Endometrial microvascular endothelial cells (primary cell): Measurements from ENCODE around the gene MXRA8. TPM values are rescaled to one million over a fixed set of nuclear protein-coding genes. Genes with fewer than 3 reads are reported as not detected.

Experiments used
- in situ Hi-C: cut with HindIII; loops from 2 replicates; pipeline ENCODE4 v1.10.0; 2017; ENCODE audit warnings: low sequenced_read_pairs, low pct_unique_long_range_greater_than_20kb; ENCODE audit errors: inconsistent ontology term
- total RNA-seq: library from RNA; depleted of rRNA; stranded (reverse); fragments of >200 nt; gene quantifications from one replicate; pipeline ENCODE4 v1.2.3, GENCODE V29; 2015; ENCODE audit errors: inconsistent ontology term

The MXRA8 gene
- total RNA-seq, 1 donor from 2014 or later, result 4.0 TPM

DNA sequence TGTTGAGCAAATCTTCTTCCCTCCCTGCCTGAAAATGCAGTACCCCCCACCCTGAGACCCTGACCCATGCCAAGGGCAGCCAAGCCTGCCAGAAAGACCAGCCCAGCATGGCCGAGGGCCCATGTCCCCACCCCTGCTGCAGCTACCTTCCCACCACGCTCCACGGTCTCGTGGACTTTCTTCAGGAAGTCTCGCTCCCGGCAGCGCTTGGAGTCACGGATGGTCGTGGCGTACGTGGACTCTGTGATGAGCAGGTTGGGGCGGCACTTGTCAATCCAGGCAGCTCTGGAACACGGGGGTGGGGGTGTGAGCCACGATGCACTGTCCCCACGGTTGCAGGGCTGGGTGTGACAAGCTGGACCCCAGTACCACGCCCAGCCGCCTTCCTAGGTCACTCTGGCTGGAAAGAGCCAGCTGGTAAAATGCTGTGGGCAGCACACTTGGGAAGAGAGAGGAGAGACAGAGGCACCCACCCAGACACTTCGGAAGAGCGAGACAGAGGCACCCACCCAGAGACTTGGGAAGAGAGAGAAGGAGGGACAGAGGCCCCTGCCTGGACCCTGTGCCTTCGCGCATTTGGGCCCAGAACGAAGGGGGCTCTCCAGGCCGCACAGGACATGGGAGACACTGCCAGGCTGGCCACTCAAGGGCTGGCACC lies 43.5 kb downstream of the MXRA8 start:
- in situ Hi-C loops, result no loop called here

GRCh38 chr1:1314237-1314586 lies 44.1 kb downstream of the MXRA8 start:
- in situ Hi-C loops, result no loop called here

DNA sequence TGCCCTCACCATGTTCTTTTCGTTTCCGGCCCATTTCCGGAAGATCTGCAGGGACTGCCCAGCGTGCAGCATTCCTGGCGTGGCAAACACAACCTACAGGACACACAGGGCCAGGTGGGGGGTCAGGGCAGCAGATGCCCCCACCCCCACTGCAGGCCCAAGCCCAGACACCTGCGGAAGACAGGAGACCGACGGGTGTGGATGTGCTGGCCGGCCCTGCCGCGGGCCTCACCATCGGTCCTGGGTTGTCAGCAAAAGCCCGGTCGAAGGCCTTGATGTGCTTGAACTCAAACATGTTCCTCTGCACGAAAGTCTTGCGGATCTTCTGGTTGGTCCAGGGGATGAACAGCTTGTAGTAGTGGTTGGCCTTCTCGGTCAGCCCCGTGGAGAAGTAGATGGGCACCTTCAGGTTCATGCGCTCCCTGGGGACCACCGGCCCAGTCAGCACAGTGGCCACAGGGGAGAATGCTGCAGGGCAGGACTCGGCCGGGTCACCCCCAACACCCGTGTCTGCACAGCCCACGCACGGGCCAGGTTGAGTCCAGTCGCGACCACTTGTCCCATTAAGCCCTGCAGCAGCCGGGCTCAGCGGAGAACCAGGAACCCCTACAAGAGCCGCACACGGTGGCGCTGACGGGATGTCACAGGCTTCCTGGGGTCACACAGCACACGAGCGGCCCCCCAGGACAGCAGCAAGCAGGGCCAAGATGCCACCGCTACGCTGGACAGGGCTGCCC lies 44.7 kb downstream of the MXRA8 start:
- in situ Hi-C loops, result no loop called here

DNA sequence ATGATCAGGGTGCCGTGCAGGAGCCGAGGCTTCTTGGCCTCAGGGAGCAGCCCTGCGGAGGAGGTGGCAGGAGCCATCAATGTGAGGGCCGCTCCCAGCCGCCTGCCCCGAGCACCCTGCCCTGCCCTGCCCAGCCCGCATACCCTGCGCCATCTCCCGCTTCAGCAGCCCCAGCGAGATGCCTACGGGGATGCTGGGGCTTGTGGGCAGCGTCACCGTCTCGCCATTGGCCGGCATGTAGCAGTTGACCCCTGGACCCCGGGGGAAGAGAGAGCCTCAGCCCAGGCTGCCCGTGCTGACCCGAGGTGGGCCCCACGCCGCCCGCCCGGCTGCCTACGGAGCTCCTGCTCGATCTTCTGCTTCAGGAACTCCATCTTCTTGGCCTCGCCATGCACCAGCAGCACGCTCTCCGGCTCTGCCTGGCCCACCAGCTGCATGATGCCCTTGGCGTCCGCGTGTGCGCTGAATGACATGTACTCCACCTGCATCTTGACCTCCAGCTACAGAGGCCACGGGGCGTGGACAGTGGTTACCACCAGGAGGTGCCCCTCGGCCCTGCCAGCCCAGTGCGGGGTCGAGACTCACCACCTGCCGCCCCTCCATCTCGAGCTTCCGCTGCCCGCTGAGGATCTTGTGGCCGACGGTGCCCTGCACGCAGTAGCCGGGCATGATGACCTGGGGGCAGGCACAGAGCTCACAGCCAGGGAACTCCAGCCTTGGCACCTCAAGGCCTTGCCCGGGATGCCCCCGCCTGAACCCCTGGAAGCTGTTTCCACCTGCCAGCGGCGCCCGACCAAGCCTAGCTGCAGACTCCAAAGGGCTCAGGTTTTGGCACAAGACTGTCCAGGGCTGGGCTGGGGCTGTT lies 45.7 kb downstream of the MXRA8 start:
- in situ Hi-C loops, result no loop called here

DNA sequence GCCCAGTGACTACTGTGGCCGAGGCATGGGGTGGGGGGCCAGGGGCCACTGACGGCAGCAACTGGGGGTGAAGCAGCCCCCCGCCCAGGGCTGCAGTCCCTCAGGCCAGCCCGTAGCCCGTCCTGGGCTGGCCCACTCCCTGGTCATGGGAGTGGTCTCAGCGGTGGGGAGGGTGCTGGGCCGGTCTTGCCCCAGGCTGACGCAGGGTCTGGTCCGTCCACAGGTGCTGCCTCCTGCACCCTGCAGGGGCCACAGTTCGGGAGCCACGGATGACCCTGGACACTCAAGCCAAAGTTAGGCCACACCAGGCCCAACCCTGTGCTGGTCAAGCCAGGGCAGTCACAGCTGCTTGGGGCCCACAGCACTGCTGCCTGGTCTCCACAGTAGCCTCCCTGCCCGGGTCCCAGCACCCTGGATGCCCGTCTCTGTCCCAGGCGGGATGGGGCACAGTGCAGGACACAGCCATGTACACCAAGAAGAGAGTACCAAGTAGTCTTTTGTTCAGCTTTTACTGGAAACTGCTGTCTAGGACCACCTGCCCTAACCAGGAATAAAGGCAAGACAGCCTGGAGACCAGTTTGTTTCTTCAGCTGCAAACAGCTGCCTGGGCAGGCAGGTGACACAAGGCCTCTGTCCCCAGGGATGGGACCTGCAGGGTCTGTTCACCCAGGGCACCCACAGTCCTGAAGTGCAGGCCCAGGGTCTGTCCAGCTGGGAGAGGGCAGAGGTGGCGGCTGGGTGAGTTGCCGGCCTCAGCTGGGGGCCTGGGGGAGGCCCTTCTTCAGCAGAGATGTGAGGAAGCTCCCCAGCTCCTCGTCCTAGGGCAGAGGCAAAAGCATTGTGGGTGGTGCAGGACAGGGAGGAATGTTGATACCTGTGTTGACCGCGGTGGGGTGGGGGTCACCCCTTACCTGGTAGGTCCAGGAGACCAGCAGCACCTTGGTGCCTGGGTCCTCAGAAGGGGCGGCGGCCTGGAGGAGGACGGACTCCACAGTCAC lies 46.9 kb downstream of the MXRA8 start:
- in situ Hi-C loops, result no loop called here

DNA sequence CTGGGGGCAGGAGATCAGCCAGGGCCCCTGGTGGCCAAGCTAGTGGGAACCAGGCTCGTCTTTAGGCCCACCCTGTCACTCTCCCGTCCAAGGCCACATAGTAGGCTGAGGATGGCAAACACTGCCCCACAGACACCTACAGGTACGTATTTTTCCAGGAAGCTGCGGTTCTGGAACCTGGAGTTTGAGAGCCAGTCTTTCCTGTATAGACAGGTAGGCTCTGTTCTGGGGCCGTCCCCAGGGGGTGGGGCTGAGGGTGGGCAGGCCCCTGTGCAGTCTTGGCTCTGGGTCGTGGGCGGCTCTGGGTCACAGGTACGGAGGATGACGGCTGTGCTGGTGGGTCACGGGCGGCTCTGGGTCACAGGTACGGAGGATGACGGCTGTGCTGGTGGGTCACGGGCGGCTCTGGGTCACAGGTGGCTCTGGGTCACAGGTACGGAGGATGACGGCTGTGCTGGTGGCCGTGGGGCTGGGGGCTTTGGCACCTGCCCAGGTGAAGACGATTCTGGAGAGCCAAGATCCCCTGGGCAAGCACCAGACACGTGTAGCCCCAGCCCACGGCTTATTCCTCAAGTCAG lies 47.8 kb downstream of the MXRA8 start:
- in situ Hi-C loops, result no loop called here

GRCh38 chr1:1310109-1310385 lies 48.3 kb downstream of the MXRA8 start:
- in situ Hi-C loops, result no loop called here

- in situ Hi-C loops, result no loop called here
Observed at GRCh38 chr1:1309251-1310108, 48.9 kb downstream of the MXRA8 start.

- in situ Hi-C loops, result no loop called here
Observed at GRCh38 chr1:1308756-1309250, 49.6 kb downstream of the MXRA8 start.

GRCh38 chr1:1307923-1308755 lies 50.2 kb downstream of the MXRA8 start, which contains the start of the genes ACAP3 and PUSL1:
Gene ACAP3 (minus strand): TSS chr1:1307930. CDS start chr1:1307815, 115 bp downstream.
Gene PUSL1 (plus strand): TSS chr1:1308597. CDS start chr1:1308644, 47 bp downstream.
- in situ Hi-C loops, result no loop called here

DNA sequence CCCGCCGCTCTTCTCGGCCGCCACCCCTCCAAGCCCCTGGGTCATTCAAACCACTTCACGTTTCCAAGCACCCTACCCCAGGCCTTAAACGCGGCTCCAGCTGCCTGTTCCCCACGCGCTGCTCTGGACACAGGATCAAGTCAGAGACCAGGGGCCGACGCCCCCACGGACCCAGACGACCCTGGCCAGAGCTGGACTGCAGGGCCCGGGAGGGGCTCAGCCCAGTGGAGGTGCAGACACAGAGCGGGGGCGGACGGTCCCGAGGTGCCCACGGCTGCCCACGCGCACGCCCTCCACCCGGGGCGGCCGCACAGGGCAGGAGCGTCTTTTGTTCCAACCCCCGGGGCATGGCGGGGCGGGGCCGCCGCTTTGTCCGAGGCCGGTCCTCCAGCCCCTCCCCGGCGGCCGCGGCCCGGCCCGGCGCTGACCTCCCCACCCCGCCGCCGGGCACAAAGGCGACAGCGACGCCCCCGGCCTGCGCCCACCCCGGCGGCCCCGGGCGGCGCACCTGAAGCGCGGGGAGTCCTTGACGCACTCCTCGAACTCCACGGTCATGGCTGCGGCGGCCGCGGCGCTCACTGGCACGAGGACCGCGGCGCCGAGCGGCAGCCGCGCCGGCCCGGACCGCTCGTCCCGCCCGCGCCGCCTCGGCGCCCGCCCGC lies 51.0 kb downstream of the MXRA8 start:
- in situ Hi-C loops, result no loop called here

- in situ Hi-C loops, result no loop called here
Observed at GRCh38 chr1:1306661-1307260, 51.6 kb downstream of the MXRA8 start.

DNA sequence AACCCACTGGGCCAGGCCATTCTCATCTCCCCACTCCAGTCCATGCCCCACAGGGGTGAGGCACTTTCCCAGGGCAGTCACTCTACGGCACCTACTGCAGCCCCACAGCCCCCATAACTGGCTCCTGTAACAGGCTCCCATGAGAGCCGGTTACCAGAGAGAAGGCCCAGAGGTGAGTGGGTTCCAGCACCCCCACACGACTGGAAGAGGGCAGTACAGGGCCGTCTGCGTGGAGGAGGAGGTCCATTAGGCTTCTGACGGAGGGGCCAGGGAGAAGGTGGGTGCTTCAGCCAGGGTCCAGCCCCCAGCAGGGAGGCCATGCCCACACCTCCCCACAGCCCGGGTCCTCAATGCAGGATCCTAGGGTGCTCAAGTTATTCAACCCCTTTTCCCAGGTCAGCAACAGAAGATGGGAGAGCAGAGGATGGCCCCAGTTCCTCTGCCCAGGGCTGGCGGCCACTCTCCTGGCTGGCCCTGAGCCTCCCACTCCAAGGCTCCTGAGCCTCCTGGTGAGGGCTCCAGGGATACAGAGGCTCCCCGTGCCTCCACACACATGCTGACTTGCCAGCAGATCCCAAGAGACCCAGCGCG lies 52.2 kb downstream of the MXRA8 start:
- in situ Hi-C loops, result no loop called here

DNA sequence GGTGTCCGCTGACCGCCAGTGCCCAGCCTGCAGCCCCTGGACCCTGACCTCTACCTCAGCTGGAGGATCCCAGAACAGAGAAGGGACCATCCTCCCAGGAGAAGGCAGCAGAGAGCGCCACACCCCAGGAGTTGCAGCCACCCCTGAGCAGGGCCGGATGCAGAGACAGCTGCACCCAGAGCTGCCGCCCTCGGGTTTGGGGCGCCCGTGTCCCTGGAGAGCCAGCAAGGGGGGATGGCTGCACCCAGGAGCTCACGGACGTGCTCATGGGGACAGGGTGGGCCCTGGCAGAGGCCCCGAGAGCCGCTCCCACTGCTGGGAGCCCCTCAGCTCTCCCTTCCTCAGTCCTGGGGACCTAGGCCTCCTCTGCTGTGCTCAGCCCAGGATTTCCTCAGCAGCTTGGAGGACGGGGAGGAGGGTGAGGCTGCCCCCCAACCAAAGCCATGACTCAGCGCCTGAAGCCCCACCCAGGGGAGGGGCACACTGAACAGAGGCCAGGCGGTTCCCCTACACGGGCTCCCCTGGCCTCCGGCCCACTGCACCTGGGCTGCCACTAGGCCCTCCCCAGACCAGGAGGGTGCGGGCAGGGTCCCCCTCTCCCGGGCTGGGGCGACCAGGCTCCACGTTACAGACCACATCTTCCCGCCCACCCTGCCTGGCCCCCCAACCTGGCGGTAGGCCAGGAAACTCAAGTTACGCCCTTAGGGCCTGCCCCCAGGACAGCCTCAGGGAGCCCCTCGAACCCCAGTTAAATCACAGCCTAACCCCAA lies 52.9 kb downstream of the MXRA8 start:
- in situ Hi-C loops, result no loop called here
